ENCODE measurements around the gene CDT1. TPM values are rescaled to one million over a fixed set of nuclear protein-coding genes. Genes with fewer than 3 reads are reported as not detected.

Gene CDT1
- total RNA-seq, 2 experiments from 2014 or later = 133 to 137 TPM

- H3K27ac Mint-ChIP-seq = peak overlapping the region; percentile 63
- POLR2A ChIA-PET = interaction anchor here (0.8 to 11.5 kb wide), 5 partner anchors 8 to 70 kb away, joined by 3 to 249 read pairs (median 4); partner anchors contain the start of genes APRT, GALNS, PIEZO1 and TRAPPC2L
- DNase-seq = peak; percentile 58
- H3K36me3 Mint-ChIP-seq (ENCODE audit: low read depth) = peaks cover 40% of the 10 kb centered on the region
- peak overlapping the region; percentile 80 for H3K4me3 Mint-ChIP-seq
- CTCF ChIA-PET = no interaction called here
- H3K27me3 Mint-ChIP-seq = no peaks in the 10 kb centered on the region
- H3K4me1 Mint-ChIP-seq = peaks cover 41% of the 10 kb centered on the region
- H3K9me3 Mint-ChIP-seq = no peaks in the 10 kb centered on the region
Measured at GRCh38 chr16:88804552-88805339, 1.2 kb downstream of the CDT1 start.

DNA sequence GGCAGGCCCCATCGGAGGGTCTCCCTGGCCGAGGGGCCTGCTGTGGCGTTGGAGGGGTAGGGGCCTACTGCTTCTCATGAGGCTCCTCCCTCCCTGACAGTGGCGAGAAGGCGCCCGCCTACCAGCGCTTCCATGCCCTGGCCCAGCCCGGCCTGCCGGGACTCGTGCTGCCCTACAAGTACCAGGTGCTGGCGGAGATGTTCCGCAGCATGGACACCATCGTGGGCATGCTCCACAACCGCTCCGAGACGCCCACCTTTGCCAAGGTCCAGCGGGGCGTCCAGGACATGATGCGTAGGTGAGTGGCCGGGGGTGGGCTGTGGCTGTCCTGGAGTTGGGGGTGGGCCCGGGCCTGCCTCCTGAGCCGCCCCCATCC is 1.7 kb downstream of the CDT1 start:
- Mint-ChIP-seq H3K36me3 (ENCODE audit: low read depth) (peaks cover 43% of the 10 kb centered on the region), H3K4me3 (peak overlapping the region; percentile 80)

GRCh38 chr16:88805887-88806393 is 2.4 kb downstream of the CDT1 start:
- Mint-ChIP-seq H3K27me3 (no peaks in the 10 kb centered on the region), H3K27ac (no peak overlapping the region)

More for the DNA sequence above, 1.7 kb downstream of the CDT1 start:
- CTCF ChIA-PET = interaction anchor here (1.1 kb wide), 1 partner anchor 68 kb away, joined by 3 read pairs; no protein-coding TSS in a partner anchor
- Mint-ChIP-seq H3K27me3 (no peaks in the 10 kb centered on the region), H3K9me3 (no peaks in the 10 kb centered on the region), H3K27ac (no peak overlapping the region), H3K4me1 (peaks cover 44% of the 10 kb centered on the region)
- POLR2A ChIA-PET = interaction anchor here (0.8 to 11.5 kb wide), 5 partner anchors 7 to 124 kb away, joined by 3 to 249 read pairs (median 4); partner anchors contain the start of genes APRT, GALNS, PIEZO1 and TRAPPC2L
- DNase-seq = no peak

DNA sequence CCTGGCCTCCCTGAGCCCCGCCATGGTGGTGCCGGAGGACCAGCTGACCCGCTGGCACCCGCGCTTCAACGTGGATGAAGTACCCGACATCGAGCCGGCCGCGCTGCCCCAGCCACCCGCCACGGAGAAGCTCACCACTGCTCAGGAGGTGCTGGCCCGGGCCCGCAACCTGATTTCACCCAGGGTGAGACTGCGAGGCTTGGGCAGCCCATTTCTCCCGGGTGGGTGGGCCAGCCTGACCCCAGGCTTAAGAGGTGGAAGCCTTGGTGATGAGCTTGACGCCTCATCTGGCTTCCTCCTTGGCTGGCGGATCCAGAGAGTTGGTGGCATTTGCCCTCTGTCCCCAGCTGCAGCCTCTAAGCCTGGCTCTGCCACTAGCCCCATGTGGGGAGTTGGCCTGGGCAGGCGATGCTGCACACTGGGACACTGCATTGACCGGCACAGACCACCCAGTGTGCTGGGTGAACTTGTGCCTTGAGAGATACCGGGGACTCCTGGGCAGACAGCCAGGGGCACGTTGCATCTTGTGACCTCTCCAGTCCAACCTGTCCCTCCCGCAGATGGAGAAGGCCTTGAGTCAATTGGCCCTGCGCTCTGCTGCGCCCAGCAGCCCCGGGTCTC is 3.0 kb downstream of the CDT1 start:
- peaks cover 37% of the 10 kb centered on the region for H3K4me1 Mint-ChIP-seq
- H3K36me3 Mint-ChIP-seq (ENCODE audit: low read depth) = peaks cover 45% of the 10 kb centered on the region
- no peaks in the 10 kb centered on the region for H3K27me3 Mint-ChIP-seq
- DNase-seq = no peak
- CTCF ChIA-PET = interaction anchor here (1.1 kb wide), 1 partner anchor 69 kb away, joined by 3 read pairs; no protein-coding TSS in a partner anchor
- POLR2A ChIA-PET = interaction anchor here (1.0 to 11.5 kb wide), 3 partner anchors 22 to 364 kb away, joined by 3 to 249 read pairs (median 3); partner anchors contain the start of gene PIEZO1
- H3K9me3 Mint-ChIP-seq = no peaks in the 10 kb centered on the region
- H3K4me3 Mint-ChIP-seq = no peak overlapping the region
- no peak overlapping the region for H3K27ac Mint-ChIP-seq

More at GRCh38 chr16:88805887-88806393, 2.4 kb downstream of the CDT1 start:
- Mint-ChIP-seq H3K36me3 (ENCODE audit: low read depth) (peaks cover 45% of the 10 kb centered on the region), H3K9me3 (no peaks in the 10 kb centered on the region), H3K4me1 (peaks cover 43% of the 10 kb centered on the region), H3K4me3 (peak overlapping the region; percentile 47)
- ChIA-PET CTCF (interaction anchor here (1.1 kb wide), 1 partner anchor 68 kb away, joined by 3 read pairs; no protein-coding TSS in a partner anchor), POLR2A (interaction anchor here (0.8 to 11.5 kb wide), 4 partner anchors 22 to 365 kb away, joined by 3 to 249 read pairs (median 3); partner anchors contain the start of gene PIEZO1)
- DNase-seq = no peak

DNA sequence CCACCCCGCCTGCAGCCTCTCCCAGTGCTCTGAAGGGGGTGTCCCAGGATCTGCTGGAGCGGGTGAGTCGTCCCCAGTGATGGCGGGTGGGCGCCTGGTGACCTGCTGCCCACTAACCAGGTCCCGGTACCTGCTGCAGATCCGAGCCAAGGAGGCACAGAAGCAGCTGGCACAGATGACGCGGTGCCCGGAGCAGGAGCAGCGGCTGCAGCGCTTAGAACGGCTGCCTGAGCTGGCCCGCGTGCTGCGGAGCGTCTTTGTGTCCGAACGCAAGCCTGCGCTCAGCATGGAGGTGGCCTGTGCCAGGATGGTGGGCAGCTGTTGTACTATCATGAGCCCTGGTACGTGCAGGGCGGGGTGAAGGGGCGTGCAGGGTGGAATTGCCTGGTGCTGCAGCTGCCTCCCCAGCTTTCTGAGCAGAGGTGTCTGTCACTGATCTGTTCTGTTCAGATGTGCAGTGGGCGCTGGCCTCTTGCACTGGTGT is 3.6 kb downstream of the CDT1 start:
- ChIA-PET POLR2A (interaction anchor here (11.5 kb wide), 1 partner anchor 23 kb away, joined by 249 read pairs; the partner anchor contains the start of gene PIEZO1), CTCF (no interaction called here)
- H3K27ac Mint-ChIP-seq = peak overlapping the region; percentile 10
- H3K4me3 Mint-ChIP-seq = no peak overlapping the region
- no peaks in the 10 kb centered on the region for H3K27me3 Mint-ChIP-seq
- H3K36me3 Mint-ChIP-seq (ENCODE audit: low read depth) = peaks cover 45% of the 10 kb centered on the region
- no peaks in the 10 kb centered on the region for H3K9me3 Mint-ChIP-seq
- peaks cover 36% of the 10 kb centered on the region for H3K4me1 Mint-ChIP-seq
- no peak for DNase-seq

DNA sequence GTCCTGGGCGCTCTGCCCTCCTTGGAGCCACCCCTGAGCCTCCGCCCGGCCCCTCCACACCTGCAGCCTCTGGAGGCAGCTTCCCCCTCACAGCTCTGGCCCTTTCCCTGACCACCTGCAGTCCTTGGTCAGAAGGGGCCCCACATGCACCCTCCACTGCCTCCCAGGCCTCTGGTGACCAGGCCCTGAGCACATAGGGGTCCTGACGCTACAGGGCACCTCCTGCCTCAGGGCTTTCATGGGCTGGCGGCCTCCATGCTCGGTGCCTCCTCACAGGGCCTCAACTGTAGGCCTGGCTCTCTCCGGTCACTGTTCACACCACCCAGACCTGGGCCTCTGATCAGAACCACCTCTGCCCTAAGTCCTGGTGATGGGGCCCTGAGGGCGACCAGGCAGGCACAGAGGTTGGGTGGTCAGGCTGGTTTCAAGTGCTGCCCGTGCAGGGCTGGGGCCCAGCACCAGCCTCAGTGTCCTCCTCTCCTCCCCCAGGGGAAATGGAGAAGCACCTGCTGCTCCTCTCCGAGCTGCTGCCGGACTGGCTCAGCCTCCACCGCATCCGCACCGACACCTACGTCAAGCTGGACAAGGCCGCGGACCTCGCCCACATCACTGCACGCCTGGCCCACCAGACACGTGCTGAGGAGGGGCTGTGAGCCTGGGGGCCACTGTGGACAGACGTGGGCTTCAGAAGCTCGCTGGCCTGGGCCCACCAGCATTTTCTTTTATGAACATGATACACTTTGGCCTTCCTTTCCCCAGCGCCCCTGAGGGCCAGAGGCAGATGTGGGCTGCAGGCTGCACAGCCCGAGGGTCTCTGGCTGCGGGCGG is 4.3 kb downstream of the CDT1 start:
- H3K27ac Mint-ChIP-seq = peak overlapping the region; percentile 29
- H3K4me3 Mint-ChIP-seq = peak overlapping the region; percentile 13
- peaks cover 37% of the 10 kb centered on the region for H3K4me1 Mint-ChIP-seq
- H3K27me3 Mint-ChIP-seq = no peaks in the 10 kb centered on the region
- ChIA-PET POLR2A (interaction anchor here (1.2 to 11.5 kb wide), 2 partner anchors 24 to 361 kb away, joined by 3 to 249 read pairs; partner anchors contain the start of gene PIEZO1), CTCF (no interaction called here)
- no peak for DNase-seq
- no peaks in the 10 kb centered on the region for H3K9me3 Mint-ChIP-seq
- peaks cover 43% of the 10 kb centered on the region for H3K36me3 Mint-ChIP-seq (ENCODE audit: low read depth)

DNA sequence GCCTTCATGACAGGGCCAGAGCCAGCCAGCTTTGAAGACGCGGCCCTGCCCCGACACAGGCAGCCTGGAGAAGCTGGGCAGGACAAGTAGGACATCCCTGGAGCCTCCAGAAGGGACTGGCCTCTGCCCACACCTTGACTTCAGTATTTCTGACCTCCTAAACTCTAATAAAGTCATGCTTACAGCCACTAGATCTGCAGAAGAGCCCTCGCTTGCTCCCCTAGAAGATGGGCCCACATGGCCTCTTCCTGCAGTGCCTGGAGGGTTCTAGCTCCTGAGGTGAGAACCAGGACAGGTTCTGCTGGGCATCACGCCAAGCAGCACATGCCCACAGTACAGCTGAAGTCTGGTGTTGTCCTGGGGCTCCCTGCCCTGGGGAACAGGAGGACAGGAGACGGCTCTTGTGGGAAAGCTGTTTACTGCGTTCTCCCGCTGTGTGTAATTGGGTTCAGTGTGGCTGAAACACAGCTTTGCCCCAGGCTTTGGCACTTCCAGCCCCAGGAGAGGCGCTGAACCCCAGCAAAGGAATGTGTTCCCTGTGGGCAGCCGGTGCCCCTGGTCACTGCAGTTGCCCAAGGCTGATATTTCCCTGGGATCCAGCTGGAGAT is 5.6 kb downstream of the CDT1 start:
- ChIA-PET POLR2A (interaction anchor here (1.0 to 11.5 kb wide), 10 partner anchors 9 to 408 kb away, joined by 3 to 249 read pairs (median 5); partner anchors contain the start of genes ACSF3, GALNS, PIEZO1 and TRAPPC2L), CTCF (interaction anchor here (0.9 to 5.0 kb wide), 4 partner anchors 14 to 72 kb away, joined by 3 to 36 read pairs (median 15); partner anchors contain the start of genes GALNS and TRAPPC2L)
- H3K36me3 Mint-ChIP-seq (ENCODE audit: low read depth) = peaks cover 42% of the 10 kb centered on the region
- peak overlapping the region; percentile 32 for H3K27ac Mint-ChIP-seq
- H3K9me3 Mint-ChIP-seq = no peaks in the 10 kb centered on the region
- no peaks in the 10 kb centered on the region for H3K27me3 Mint-ChIP-seq
- no peak for DNase-seq
- peak overlapping the region; percentile 92 for H3K4me3 Mint-ChIP-seq
- H3K4me1 Mint-ChIP-seq = peaks cover 40% of the 10 kb centered on the region

DNA sequence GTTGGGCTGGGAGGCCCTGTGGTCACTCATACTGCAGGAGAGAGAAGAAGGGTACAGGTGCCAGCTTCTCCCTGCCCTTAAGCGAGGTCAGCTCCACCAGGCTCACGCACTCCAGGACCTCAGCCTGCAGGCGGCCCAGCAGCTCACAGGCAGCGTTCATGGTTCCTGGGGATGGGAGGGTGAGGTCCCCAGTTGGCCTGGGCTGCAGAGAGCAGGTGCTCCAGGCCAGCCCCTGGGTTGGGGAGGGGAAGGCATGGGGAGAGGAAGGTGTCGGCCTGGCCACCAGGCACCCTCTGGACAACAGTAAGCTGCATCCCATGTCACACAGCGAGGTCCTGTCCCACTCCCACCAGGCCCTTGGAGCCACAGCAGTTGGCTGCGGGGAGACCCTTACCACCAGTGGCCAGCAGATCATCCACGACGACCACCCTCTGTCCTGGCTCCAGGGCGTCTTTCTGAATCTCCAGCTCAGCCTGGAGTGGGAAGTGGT is 6.1 kb downstream of the CDT1 start:
- peaks cover 37% of the 10 kb centered on the region for H3K36me3 Mint-ChIP-seq (ENCODE audit: low read depth)
- H3K4me1 Mint-ChIP-seq = peaks cover 39% of the 10 kb centered on the region
- H3K27me3 Mint-ChIP-seq = no peaks in the 10 kb centered on the region
- peak overlapping the region; percentile 92 for H3K4me3 Mint-ChIP-seq
- POLR2A ChIA-PET = interaction anchor here (1.0 to 11.5 kb wide), 15 partner anchors 9 to 699 kb away, joined by 3 to 249 read pairs (median 4); partner anchors contain the start of genes ACSF3, GALNS, PIEZO1 and TRAPPC2L
- DNase-seq = no peak
- H3K27ac Mint-ChIP-seq = peak overlapping the region; percentile 88
- CTCF ChIA-PET = interaction anchor here (0.9 to 5.0 kb wide), 6 partner anchors 15 to 72 kb away, joined by 3 to 36 read pairs (median 14); partner anchors contain the start of genes GALNS and TRAPPC2L
- H3K9me3 Mint-ChIP-seq = no peaks in the 10 kb centered on the region

DNA sequence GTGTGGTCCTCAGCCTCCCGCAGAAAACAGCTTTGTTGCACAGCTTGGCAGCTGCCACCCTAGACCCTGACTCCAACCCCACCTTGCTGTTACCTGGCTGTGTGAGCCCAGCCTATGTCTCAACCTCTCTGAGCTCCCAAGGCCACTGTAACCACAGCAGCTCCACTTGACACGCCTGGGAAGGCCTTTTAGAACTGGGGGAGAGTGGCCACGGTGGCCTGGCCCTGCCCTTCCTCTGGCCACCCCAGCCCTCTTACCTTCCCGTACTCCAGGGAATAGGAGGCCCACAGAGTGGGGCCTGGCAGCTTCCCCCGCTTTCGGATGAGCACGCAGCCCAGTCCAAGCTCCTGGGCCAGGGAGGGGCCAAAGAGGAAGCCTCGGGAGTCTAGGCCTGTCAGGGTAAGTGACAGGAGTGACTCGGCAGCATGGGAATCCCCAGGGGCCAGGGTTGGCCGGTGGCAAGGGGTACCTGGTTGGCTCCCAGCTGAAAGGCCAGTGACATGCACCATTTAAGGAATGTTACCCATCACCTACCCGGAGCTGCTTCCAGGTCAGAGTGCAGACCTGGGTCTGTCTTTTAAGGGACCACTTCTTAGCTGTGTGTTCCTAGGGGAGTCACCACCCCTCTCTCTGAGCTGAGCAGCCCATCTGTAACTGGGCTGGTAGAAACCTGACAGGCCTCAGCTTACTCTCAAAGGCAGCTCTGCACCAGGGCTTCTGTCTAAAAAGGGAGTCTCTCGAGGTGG is 6.8 kb downstream of the CDT1 start:
- ChIA-PET CTCF (interaction anchor here (1.7 to 5.0 kb wide), 5 partner anchors 26 to 73 kb away, joined by 4 to 36 read pairs (median 19); partner anchors contain the start of genes GALNS and TRAPPC2L), POLR2A (interaction anchor here (0.9 to 11.5 kb wide), 18 partner anchors 9 to 699 kb away, joined by 3 to 249 read pairs (median 4); partner anchors contain the start of genes ACSF3, GALNS, PIEZO1 and TRAPPC2L)
- Mint-ChIP-seq H3K36me3 (ENCODE audit: low read depth) (peaks cover 34% of the 10 kb centered on the region), H3K4me1 (peaks cover 36% of the 10 kb centered on the region), H3K27ac (peak overlapping the region; percentile 88), H3K9me3 (no peaks in the 10 kb centered on the region), H3K27me3 (no peaks in the 10 kb centered on the region), H3K4me3 (peak overlapping the region; percentile 92)
- DNase-seq = no peak

- DNase-seq = peak; percentile 72
- Mint-ChIP-seq H3K27me3 (no peaks in the 10 kb centered on the region), H3K4me3 (peak overlapping the region; percentile 92), H3K4me1 (peaks cover 33% of the 10 kb centered on the region), H3K36me3 (ENCODE audit: low read depth) (peaks cover 31% of the 10 kb centered on the region), H3K27ac (peak overlapping the region; percentile 88), H3K9me3 (no peaks in the 10 kb centered on the region)
- POLR2A ChIA-PET = interaction anchor here (0.9 to 11.5 kb wide), 20 partner anchors 7 to 698 kb away, joined by 3 to 249 read pairs (median 4); partner anchors contain the start of genes ACSF3, CDT1, GALNS and MVD
- CTCF ChIA-PET = interaction anchor here (1.7 to 5.0 kb wide), 6 partner anchors 27 to 406 kb away, joined by 4 to 36 read pairs (median 14); partner anchors contain the start of genes GALNS, TRAPPC2L and ZNF778
Measured at GRCh38 chr16:88810912-88811768, 7.6 kb downstream of the CDT1 start.

Data from activated CD4-positive, alpha-beta memory T cell treated with anti-CD3 and anti-CD28 coated beads, Interleukin-2, amount 10 ng/mL, durations not matched to agents 7 days and 5 days (primary cell).